CD4-positive, alpha-beta T cell treated with Interferon alpha-2 for 1 hour (primary cell): ENCODE measurements around the gene PSPN.
A peak's percentile ranks its signal among the peaks of the same experiment; 100 is the strongest.

Experiments
- DNase-seq, 2 donors: peaks; one replicate each; pipeline ENCODE4 v3.0.0-alpha.2; 2020 to 2022

The PSPN gene

GRCh38 chr19:6375411-6376010 is at the start of gene PSPN:
Gene PSPN (minus strand): TSS chr19:6375933. CDS start chr19:6375849, 84 bp downstream.
- no peak for DNase-seq

DNA sequence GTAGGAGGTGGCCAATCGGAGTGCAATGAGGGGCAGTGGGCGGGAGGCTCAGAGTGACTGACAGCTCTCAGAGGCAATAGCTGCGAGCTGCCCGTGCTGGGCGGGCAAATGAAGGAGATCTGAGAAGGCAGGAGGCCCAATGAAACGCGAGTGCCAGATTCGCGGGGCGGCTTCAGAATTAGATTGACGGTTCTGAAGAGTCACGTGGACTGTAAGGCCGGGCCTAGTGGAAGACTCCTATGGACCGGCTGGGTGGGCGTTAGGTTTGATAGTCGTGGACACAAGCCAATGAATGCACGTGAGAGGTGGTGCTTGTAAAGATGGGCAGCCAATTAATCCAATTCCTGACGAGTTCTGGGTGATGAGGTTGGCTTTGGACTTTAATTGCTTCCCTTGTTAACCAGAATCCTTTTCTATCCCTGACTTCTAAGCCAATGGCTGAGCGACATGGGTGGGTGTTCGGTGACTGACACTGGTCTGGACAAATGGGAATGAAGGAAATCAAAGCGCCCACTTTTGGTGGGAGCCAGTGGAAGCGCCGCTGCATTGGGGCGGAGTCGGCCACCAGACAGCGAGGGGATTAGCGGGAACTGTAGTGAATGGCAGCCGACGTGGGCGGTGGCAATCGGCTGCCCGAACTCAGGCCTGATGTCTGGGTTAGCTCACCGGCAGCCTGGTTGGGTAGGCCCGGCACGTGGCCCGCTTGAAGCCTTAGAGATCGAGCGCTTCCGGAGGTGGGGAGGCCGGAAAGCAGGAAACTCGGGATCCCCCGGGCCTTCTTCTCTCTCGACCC is 49.4 kb upstream of the PSPN start:
- peak; percentile 100 for DNase-seq

- peak in 1 of 2 donors; percentile 32 for DNase-seq
Measured at GRCh38 chr19:6424195-6424938, 48.6 kb upstream of the PSPN start, which contains the start of gene KHSRP. Gene KHSRP (minus strand): TSS chr19:6424811. CDS start chr19:6424701, 110 bp downstream.

GRCh38 chr19:6423499-6424194 is 47.9 kb upstream of the PSPN start:
- peak in 1 of 2 donors; percentile 26 for DNase-seq

GRCh38 chr19:6421075-6422014 is 45.6 kb upstream of the PSPN start:
- DNase-seq, result no peak

DNA sequence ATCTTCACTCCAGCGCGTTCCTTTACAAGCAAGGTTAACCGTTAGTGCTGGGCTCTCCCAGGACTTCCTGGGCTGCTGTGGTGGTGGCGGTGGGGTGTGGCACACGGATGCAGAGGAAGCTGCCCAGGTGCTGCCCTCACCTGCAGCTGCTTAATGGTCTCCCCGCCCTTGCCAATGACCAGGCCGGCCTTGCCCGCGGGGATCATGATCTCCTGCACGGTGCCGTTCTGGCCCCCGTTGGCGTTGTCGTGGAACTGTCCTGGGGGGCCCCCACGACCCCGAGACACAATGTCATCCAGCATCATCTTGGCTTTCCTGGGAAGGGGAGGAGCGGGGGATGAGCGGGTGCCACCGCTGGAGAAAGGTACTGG is 42.8 kb upstream of the PSPN start:
- DNase-seq, result no peak

DNA sequence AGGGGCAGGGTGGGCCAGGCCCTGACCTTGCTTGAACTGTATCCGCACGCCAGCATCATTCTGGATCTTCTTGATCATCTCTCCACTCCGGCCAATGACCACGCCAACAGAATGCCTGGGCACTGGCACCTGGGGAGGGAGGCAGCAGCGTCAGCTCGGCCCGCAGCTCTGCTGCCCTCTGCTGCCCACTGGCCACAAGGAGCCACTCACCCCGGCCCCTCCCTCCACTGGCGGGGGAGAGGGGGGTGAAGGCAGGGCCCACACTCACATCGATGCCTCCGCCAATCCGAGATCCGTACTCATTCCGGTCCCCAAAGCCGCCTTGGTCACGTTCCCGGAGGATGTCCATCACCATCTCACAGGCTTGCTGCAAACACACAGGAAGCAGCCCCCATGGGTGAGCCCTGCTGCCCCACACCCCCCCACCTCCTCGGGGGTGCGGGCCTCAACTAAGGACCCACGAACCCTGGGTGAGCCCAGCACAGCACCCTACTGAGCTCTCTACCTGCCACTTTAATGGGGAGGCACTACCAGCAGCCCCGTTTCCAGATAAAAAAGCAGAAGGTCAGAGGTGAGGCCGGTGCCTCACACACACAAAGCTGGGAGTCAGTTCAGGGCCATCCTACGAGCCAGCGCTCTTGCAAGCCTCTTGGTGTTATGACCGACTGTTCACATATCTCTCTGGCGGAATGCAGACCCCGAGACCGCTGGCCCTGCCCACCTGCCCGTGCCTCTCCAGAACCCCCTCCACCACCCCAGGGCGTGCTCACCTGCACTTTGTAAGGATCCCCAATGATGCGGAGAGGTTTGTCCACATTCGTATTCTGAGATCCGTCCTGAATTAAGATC is 42.2 kb upstream of the PSPN start:
- DNase-seq, result no peak

DNA sequence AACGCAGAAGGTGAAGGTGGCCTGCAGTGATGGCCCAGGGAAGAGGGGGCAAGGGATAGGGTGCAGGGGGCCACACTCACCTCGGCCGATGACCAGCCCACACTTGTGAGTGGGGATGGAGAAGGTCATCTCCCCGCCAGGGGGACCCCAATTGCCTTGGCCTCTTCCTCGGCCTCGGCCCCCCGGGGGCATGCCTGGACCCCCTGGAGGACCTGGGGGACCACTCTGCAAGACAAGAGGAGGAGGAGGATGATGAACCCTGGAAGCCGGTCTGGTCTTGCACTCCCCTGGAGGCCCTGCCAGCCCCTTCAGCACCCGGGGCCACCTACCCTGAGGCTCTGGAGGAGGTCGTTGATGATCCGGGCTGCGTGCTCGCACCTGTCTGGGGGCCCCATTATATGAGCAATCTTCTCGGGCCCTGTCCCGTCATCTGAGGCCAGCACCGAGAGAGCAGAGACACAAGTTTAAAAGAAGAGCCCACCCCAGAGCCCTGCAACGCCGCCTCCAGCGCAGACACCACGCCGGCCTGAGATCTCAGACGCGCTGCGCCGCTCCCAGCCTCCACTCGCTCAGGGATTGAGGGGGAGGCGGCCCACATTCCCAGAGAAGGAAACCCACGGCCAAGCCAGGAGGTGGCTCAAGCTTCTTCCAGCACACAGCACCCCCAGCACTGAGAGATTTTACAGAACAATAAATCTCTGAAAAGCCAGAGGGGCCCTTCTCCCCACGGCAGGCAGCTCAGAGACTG is 41.1 kb upstream of the PSPN start:
- no peak for DNase-seq

GRCh38 chr19:6415591-6416190 is 40.0 kb upstream of the PSPN start:
- DNase-seq, result no peak

DNA sequence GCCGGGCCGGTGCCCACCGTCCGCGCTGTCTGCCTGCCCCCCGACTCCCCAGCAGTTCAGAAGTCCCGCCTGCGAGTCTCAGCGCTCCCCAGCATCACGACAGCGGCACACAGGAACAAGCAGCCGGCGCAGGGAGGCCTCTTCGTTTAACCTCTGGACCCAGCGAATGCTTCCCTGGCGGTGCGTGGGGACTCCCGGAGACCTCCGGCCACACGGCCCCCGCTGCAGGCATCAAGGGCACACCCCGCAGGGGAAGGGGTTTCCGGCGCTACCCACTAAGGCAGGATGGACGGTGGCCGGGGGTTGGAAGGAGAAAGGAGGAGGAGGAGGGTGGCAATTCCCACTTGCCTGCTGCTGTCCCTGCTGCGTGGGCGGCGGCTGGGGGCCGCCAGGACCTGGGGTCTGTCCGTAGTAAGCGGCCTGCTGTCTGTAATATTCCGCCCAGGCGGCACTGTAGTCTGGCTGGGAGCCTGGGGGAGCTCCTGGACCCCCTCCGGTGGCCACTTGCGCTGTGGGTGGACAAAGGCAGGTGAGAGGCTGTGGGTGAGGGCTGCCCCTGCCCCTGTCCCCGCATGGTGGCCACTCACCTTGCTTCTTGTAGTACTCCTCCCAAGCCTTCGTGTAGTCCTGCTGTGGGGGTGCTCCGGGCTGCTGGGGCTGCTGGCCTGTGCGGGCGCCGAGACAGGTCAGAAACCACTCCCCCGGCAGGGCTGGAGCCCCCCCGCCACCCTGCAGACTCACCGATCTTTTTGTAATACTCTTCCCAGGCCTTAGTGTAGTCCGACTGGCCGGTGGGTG is 39.3 kb upstream of the PSPN start:
- DNase-seq, result no peak

GRCh38 chr19:6413721-6414643 is 38.2 kb upstream of the PSPN start:
- DNase-seq, result no peak

GRCh38 chr19:6413291-6413690 is 37.6 kb upstream of the PSPN start:
- DNase-seq, result no peak

- DNase-seq, result peak; percentile 44 to 61
Measured at GRCh38 chr19:6412447-6413091, 36.8 kb upstream of the PSPN start.

GRCh38 chr19:6412061-6412446 is 36.3 kb upstream of the PSPN start:
- no peak for DNase-seq

- no peak for DNase-seq
Measured at GRCh38 chr19:6409346-6409745, 33.6 kb upstream of the PSPN start.

GRCh38 chr19:6406401-6406800 is 30.7 kb upstream of the PSPN start:
- no peak for DNase-seq
